Stimulated activated CD4-positive, alpha-beta T cell treated with anti-CD3 and anti-CD28 coated beads, TNF-alpha, amount 100 ng/mL, for 24 hours (primary cell): Measurements from ENCODE around the gene RTL5.
"Not testable (repeated sequence)": the region's sequence is repeated elsewhere in the genome, so short reads cannot be mapped to it uniquely, and the experiment has no call there.

Source experiments
- DNase-seq, 3 experiments: peaks; one replicate each; pipeline ENCODE4 v3.0.0-alpha.2; 2020; ENCODE audit warnings: low read depth in 3 of 3

The RTL5 gene

DNA sequence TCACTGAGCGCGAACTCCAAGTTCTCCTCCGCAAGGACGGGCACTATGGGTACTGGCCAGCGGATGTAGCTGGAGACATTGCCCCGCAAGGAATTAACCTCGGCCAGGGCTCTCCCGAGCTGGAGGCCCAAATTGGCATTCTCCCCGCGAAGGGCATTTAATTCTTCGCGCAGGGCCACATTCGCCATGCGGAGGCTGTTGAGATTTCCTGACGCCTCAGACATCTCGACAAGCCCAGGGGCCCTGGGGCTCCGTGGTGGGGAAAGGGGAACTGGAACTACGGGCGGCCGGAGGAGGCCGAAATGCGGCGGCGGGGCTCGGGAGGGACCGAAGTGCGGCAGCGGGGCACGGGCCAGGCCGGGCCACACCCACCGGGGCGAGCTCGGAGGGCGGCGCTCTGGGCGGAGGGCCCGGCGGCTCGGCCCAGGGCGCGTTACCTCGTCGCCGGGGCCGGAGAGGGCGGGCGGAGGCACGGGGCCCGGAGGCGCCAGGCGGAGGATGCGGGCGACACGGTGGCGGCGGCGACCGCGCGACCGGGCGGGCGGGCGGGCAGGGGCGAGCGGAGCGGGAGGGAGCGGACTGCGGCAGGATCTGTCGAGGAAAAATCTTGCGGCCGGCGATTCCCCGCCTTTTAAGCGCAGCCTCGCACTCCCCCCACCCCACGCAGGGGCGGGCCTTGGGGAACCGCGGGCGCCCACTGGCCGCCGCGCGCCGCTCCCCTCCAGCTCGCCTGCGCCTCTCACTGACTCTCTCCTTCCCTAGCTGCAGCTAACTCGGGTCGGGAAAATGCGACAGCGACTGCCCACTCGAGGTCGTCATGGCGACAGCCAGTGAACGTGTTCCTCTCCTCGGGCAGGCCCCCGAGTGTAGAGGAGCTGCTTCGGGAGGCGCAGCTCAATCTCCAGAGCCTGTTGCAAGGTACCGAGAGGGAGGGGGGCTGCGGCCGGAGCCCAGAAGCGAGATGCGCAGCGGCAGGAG, at the start of gene RTL5:
Gene RTL5 (minus strand): TSS at position 599 of the 978 bp plus-strand sequence.
- peak; percentile 4 to 50 (median 31) for DNase-seq

DNA sequence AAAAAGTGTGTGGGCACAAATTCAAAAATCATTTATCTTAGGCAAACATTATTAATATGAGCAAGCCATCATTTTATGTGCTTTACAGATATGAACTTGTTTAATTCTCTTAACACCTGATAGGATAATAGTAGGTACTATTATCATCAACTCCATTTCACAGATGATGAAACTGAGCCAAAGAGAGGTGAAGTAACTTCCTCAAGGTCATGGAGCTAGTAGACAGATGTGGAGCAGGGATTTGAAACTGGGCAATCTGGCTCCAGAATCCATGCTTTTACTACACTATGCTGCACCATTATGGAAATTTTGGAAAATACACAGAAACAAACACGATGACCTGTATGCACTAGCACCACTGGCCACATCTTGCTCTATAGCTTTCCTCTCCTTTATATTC, 48.8 kb upstream of the RTL5 start:
- no peak for DNase-seq

DNA sequence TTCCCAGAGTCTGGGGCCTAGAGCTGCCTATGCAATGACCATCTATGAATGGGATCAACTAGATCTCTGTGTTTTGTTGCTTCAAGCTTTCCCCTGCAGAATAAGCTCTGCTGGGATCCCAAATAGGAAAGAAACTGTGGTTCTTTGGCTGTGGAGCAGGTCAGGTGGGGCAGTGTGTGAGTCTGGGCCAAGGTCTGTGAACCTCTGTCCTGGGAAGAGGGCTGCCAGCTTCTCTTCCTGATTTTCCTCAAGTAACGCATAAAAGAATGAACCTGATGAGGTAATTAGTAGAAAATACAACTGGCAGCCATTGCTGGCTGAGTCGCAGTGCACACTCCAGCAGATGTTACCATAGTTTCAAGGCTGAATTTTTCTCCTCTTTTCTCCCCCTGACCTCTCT, 45.3 kb upstream of the RTL5 start:
- no peak for DNase-seq

DNA sequence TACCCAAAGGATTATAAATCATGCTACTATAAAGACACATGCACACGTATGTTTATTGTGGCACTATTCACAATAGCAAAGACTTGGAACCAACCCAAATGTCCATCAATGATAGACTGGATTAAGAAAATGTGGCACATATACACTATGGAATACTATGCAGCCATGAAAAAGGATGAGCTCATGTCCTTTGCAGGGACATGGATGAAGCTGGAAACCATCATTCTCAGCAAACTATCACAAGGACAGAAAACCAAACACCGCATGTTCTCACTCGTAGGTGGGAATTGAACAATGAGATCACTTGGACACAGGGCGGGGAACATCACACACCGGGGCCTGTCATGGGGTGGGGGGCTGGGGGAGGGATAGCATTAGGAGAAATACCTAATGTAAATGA, 44.6 kb upstream of the RTL5 start:
- DNase-seq = not testable (repeated sequence)

DNA sequence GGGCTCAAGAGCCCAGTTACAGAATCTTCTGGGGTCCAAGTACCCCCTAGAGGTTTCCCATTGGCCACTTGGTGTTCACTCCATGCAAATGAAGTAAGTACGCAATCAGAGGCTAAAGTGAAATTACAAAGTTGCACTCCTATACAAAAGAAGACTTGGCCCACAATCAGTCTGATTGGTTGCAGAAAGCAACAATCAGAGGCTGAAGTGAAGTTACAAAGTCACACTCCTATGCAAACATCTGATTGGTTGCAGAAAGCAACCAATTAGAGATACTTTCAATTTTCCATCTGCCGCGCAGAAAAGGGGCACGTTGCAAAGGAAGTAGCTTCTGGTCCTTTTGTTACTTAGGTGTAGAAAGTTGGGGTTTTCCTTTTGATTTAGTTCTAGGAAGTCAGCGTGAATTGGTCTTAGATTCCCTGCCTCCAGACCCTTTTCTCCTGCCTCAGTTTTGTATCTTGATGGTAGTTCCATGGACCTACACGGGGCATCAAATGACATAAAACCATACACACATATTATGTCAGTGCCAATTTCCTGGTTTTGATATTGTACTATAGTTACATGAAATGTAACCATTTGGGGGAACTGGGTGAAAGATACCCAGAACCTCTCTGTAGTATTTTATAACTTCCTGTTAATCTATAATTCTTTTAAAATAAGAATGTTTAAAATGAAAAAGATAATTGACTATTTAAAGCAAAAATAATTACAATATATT, 37.5 kb upstream of the RTL5 start:
- no peak for DNase-seq

DNA sequence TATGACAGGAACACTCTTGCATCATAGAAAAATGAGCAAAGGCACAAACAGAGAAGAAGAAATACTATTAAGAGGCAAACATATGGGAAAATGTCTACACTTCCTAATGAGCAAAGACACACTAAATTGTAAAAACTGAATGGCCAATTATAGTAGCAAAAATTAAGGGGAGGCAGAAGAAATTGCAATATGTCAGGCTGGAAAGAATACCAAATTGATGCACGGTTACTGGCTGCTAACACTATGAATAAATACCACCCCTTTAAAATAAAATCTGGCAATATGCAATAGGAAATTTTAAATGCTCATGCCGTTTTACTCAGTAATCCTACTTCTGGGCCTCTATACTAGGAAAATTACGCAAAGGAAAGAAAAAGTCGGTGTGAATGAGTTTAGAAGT, 33.8 kb upstream of the RTL5 start:
- DNase-seq = no peak

DNA sequence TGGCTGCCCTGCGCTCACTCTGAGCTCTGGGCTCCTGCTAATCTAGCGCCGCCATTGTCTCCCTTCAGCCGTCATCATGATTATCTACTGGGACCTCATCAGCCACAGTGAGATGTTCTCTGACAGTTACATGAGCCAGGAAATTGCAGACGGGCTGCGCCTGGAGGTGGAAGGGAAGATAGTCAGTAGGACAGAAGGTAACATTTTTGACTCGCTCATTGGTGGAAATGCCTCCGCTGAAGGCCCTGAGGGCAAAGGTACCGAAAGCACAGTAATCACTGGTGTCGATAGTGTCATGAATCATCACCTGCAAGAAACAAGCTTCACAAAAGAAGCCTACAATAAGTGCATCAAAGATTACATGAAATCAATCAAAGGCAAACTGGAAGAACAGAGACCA, 28.1 kb upstream of the RTL5 start:
- DNase-seq = no peak

DNA sequence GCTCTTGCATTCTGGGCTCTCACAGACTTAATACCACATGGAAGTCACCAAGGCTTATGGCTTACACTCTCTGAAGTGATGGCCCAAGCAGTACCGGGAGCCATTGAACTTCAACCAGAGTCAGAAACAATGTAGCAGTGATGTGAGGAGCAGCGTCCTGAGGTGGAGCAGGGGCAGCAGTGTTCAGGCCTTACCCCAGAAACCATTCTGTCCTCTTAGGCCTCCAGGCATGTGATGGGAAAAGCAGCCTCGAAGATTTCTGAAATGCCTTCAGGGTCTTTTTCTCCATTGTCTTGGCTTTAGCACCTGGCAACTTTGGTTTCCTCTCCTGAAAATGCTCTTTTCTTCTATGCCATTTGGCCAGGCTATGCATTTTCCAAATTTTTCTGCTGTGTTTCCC, 27.1 kb upstream of the RTL5 start:
- DNase-seq = no peak

DNA sequence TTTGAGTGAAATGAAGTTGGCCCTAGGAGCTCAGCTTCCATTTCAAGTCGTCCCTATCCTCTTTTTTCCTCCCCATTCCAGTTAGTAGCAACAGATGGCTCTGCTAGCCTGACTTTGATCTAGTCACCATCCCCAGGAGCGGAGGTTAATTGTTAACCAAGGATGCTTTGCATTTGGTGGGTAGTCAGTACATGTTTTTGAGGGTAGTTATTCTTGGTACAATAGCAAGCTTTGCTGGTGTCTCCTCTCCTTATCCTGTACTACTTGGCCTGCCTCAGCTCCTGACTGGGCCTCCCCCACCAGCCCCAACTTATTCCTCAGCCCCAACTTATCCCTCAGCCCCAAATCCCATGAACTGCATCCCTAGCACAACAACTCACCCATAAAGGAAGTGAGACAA, 14.8 kb upstream of the RTL5 start:
- DNase-seq = no peak

DNA sequence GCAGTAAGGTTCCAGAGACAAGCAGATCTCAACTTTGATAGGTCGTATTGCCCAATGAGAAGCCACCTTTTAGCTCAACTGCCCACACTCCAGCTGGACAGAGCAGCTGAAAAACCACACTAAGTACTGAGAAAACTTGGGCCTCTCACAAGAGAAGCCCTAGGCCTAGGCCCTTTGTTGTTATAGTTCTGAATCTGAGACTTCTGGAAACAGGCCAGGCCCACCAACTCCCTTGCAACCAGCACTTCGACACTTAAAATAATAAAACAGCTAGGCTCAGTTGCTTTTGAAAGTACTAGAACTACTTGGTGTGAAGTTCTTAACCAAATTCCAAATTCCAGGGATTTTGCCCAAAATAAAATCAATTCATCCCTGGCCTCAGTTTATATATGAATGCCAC, 13.5 kb upstream of the RTL5 start:
- no peak for DNase-seq

DNA sequence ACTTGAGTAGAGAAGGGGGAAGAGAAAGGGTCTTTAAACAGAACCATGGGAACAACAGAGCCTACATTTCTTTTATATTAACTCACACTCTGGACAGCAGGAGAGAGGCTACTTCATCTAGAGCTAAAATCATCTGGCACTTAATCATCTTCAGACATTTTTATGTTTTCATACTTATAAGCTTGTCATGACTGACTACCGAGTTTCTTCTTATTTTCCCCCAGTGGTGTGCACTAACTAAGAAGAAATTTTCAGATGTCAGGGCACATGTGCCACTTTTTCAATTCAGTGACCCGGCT, 11.8 kb upstream of the RTL5 start:
- DNase-seq = no peak

DNA sequence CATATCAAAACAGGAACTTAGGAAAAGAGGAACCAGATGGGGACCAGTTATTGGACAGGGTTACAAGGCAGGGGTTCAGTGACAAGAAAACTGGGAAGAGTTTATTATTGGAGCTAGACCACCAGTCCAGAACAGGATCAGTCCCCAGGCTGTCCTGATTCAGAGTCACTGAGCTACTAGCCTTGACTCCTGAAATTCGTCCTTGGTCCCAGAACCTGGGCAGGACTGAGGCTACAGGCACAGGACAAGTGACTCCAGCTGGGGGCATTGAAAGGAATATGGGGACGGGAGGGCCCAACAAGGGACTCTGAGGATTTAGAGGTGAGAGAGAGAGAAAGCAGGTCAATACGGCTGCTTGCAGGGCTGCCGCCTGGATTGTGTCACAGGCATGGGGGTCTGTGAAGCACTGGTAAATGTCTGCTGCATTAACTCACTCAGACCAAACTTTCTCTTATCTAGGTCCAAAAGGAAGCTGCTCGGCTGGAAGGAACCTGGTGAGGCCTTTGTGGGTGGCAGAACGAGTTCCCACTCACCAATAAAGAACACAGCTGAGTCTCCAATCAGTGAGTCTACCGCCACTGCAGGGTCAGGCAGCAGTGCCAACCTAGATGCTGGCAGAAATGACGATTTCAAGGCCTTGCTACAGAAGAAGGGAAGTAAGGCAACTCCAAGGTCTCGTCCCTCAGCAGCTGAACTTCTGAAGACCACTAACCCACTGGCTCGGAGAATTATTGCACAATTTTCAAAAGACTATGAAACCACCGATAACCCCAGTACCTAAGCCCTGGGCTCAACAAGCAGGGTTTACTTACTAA, 11.3 kb upstream of the RTL5 start:
- no peak for DNase-seq

DNA sequence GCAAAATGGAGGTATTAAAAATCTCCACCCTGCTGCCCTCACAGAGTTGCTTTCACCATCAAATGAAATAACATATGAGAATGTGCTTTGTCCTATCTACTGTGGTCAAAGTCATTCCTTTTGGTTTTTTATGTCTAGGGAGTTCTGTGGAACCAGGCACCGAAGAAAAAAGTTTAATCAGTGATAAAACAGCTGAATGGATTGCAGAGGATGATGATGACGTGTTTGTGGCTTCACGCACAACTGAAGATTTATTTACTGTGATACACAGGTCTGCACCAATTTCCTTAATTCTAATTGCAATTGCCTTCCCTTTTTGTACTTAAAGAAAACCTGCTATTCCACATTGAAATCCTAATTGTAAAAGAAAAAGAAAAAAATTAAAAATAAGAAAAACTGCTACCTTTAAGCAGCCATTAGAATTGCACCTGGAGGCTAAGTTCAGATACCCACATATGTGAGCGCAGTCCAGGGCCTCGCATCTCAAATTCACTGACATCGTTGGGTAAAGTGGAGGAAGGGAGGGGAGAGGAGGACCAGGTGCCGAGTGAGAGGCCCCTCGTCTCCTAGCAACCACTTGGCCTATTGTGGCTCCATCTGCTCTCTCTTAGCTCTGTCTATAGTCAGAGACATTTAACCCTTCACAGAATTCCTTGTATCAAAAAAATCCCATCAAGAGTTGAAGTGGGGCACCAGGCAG, 10.5 kb upstream of the RTL5 start:
- DNase-seq = no peak

DNA sequence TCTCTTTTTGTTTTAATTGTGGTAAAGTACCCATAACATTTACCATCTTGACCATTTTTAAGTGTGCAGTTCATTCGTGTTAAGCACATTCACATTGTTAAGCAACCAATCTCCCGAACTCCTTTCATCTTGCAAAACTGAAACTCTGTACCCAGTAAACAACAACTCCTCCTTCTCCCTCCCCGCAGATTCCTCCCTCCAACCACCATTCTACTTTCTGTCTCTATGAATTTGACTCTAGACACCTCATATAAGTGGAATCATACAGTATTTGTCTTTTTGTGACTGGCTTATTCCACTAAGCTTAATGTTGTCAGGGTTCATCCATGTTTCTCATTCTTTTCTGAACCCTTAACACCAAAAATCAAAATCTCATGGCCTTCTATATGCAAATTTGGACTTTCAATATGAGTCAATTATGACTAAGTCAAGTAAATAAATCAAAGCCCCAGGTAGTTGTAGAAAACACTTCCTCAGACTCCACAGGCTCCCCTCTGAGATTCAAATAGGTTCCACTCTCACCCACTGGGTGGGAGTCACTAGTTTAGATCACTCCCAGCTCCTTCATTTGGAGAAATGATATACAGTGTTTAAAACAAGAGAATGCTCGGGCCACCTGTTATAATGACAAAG, 9.8 kb upstream of the RTL5 start:
- no peak for DNase-seq

DNA sequence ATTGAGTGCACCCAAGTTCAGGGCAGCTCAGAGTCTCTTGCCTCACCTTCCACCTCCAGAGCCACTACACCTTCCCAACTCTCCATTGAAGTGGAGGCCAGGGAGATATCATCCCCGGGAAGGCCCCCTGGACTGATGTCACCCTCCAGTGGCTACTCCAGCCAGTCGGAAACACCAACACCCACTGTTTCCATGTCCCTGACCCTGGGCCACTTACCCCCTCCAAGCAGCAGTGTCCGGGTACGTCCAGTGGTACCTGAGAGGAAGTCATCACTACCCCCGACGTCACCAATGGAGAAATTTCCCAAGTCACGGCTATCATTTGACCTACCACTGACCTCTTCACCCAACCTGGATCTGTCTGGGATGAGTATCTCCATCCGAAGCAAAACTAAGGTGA, 7.8 kb upstream of the RTL5 start:
- no peak for DNase-seq

DNA sequence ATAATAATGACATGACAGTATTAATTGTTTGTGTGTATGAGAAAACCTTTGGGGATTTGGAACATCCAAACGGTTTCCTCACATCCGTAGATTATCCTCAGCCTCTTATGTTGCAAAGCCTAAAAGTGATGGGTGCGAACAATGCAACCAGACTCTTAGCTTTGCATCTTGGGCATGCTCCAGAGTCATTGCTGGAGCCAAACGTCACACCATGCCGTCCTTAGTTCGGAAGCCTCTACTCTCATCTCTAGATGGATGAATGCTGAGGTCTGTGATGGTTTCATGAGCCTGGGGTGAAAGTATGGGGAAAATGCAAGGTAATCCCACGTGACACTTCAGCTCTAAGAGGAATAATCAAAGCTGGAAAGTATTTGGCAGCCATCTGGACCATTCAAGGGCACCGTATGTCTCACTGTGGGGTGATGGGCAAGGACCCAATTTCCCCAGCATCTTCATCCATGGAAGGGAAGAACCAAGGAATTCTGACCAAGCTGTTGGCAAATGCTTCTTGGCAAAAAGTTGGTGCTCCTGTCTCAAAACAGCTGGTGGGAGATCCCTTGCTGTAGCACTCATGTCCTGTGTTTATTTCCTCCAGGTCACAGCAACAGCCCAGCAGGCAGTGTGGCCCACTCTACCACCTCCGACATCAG, 6.3 kb upstream of the RTL5 start:
- DNase-seq = no peak

DNA sequence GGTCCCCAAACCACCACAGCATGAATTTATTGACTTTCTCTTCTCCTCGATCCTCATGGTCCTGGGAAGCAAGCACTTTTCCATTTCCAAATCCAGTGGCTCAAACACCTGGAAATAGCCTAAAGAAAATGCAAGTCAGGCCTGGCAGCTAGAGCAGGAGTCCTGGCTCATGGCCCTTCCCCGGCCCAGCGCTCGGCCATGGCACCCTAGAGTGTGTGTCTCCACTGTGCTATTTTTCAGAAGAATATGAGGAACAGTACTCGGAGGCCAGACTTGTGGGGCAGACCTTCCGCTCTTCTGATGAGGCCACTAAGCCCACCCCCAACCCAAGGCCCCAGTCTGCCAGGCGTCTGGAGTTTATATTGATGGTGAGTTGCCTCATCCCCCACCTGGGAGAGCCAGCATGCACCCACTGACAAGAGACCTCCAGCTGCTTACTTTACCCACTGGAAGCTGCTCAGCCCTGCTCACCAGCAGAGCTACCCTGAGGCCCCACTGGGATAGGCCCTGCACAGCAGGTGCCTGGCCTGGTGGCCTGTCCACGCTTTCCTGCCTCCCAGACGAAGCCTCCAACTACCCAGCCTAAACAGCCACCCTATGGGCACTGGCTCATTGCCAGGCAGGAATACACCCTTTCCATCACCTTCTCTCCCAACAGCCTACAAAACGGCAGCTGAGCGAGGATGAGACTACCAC, 2.3 kb upstream of the RTL5 start:
- no peak for DNase-seq

DNA sequence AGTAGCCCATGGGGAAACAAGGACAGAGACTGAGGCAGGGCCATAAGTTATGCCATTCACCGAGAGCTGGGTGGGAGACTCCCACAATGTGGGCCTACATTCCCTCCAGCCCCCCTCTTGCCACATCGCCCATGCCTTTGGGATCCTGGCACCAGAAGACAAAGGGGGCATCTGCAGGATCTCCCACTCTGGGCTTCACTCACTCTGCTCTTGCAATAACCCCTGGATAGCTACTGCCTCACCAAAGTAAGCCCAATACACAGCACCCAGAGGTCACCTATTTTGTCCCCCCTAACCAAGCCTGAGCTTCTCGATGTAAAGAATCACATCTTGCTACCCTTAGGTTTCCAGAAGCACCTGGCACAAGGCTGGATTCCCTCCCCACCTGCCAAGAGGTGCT, 741 bp upstream of the RTL5 start:
- DNase-seq = no peak

DNA sequence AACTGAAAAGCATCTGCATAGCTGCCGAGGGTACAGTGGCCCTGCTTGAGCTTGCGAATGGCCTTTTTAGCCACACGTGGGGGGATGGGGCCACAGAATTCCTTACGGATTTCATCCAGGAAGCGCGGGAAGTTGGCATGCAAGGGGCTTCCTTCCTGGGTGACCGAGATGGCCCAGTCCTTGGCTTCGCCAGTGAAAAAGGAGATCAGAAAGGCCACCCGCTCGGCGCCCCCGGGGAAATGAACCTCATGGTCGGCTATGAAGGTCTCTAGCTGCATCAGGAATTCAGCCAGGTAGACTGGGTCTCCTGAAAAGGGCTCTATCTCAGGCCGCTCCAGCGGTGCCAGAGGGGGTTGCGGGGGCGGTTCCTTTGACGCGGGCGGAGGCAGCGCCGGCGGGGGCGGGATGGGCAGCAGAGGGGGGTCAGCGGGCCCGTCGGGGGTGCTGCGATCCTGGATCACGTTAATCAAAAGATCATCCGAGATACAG, 909 bp downstream of the RTL5 start:
- no peak for DNase-seq

DNA sequence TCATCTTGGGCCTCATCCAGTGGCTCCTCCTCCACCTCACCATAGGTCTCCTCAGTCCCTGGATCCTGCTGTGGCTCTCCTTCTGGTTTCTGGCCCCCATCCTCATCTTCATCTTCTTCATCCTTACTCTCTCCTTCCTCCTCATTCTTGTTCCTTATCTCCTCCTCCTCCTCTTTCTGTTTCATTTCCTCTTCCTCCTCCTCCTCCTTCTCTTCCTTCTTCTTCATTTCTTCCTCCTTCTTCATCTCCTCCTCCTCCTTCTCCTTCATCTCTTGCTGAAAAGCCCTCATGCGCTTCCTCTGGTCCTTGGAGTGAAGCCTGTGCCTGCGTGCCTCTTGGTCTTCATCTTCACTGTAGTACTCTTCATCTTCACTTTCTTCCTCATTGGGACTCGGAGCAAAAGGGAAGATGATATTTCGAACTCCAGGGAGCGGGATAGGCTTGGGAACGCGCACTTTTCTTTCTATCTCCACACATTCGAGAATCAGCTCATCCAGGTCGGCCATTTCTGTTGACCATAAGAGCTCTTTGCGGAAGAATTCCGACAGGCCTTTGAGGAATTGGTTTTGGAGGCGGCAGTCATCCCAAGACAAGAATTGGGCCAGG, 1.5 kb downstream of the RTL5 start:
- DNase-seq = no peak
